SK-N-SH treated with all-trans-retinoic acid at 6 μM for 48 hours (cell line): ENCODE measurements around the gene TMPRSS12.
"Not testable (repeated sequence)": the region's sequence is repeated elsewhere in the genome, so short reads cannot be mapped to it uniquely, and the experiment has no call there.

ENCODE experiments used
- ARNTL ChIP-seq: fragments of 450-650 bp; formaldehyde crosslinking; IDR thresholded peaks from 2 replicates; pipeline ENCODE4 v1.5.0; 2020; ENCODE audit warnings: low read depth, mild to moderate bottlenecking, moderate library complexity, borderline replicate concordance
- ESRRG ChIP-seq: fragments of 250-450 bp; sonication (Bioruptor Pico); IDR thresholded peaks from 2 replicates; pipeline ENCODE4 v1.6.1; 2021; ENCODE audit warnings: mild to moderate bottlenecking
- GLIS3 ChIP-seq: fragments of 250-450 bp; sonication (Bioruptor Pico); IDR thresholded peaks from 2 replicates; pipeline ENCODE4 v1.5.0; 2020; ENCODE audit warnings: mild to moderate bottlenecking, moderate library complexity
- OSR1 ChIP-seq: fragments of 250-450 bp; sonication (Bioruptor Pico); IDR thresholded peaks from 2 replicates; pipeline ENCODE4 v1.8.0; 2022; ENCODE audit warnings: moderate library complexity, mild to moderate bottlenecking, inconsistent platforms
- RARB ChIP-seq: fragments of 250-450 bp; sonication (Bioruptor Pico); IDR thresholded peaks from 2 replicates; pipeline ENCODE4 v1.8.0; 2021; ENCODE audit warnings: mild to moderate bottlenecking, moderate library complexity
- SNAI2 ChIP-seq: fragments of 250-450 bp; sonication (Bioruptor Pico); IDR thresholded peaks from 2 replicates; pipeline ENCODE4 v1.5.0; 2020; ENCODE audit warnings: mild to moderate bottlenecking, moderate library complexity
- TSHZ2 ChIP-seq: fragments of 250-450 bp; sonication (Bioruptor Pico); IDR thresholded peaks from 2 replicates; pipeline ENCODE4 v1.5.0; 2020; ENCODE audit warnings: mild to moderate bottlenecking, moderate library complexity
- ZC3H10 ChIP-seq: fragments of 250-450 bp; sonication (Bioruptor Pico); IDR thresholded peaks from 2 replicates; pipeline ENCODE4 v1.5.1; 2021; ENCODE audit warnings: mild to moderate bottlenecking, moderate library complexity
- ZFP3 ChIP-seq: fragments of 250-450 bp; sonication (Bioruptor Pico); IDR thresholded peaks from 2 replicates; pipeline ENCODE4 v1.5.0; 2020; ENCODE audit warnings: mild to moderate bottlenecking, moderate library complexity
- ZFP30 ChIP-seq: fragments of 450-650 bp; formaldehyde crosslinking; IDR thresholded peaks from 2 replicates; pipeline ENCODE4 v1.5.0; 2022; ENCODE audit warnings: mild to moderate bottlenecking, moderate library complexity
- TF ChIP-seq, protein P1 (sequence below): fragments of 250-450 bp; sonication (Bioruptor Pico); IDR thresholded peaks from 2 replicates; pipeline ENCODE4 v1.8.0; 2020; ENCODE audit warnings: mild to moderate bottlenecking, moderate library complexity, borderline replicate concordance

GRCh38 chr12:50809131-50809530, 33.6 kb upstream of the TMPRSS12 start:
- TF ChIP-seq, protein P1, sequence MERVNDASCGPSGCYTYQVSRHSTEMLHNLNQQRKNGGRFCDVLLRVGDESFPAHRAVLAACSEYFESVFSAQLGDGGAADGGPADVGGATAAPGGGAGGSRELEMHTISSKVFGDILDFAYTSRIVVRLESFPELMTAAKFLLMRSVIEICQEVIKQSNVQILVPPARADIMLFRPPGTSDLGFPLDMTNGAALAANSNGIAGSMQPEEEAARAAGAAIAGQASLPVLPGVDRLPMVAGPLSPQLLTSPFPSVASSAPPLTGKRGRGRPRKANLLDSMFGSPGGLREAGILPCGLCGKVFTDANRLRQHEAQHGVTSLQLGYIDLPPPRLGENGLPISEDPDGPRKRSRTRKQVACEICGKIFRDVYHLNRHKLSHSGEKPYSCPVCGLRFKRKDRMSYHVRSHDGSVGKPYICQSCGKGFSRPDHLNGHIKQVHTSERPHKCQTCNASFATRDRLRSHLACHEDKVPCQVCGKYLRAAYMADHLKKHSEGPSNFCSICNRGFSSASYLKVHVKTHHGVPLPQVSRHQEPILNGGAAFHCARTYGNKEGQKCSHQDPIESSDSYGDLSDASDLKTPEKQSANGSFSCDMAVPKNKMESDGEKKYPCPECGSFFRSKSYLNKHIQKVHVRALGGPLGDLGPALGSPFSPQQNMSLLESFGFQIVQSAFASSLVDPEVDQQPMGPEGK: not testable (repeated sequence)
- not testable (repeated sequence) for TF ChIP-seq ZC3H10; TSHZ2 (CRISPR knock-in tag); ARNTL; GLIS3 (CRISPR knock-in tag); ESRRG (CRISPR knock-in tag); ZFP30 (CRISPR knock-in tag); RARB; SNAI2; ZFP3 (CRISPR knock-in tag); OSR1 (CRISPR knock-in tag)
